NOMO-1 (cell line): ENCODE data around the gene BLOC1S4.
"Not testable (repeated sequence)": the region's sequence is repeated elsewhere in the genome, so short reads cannot be mapped to it uniquely, and the experiment has no call there.

Experiments
- DNase-seq, 2 experiments: peaks; one replicate each; lab custom pipeline; 2025; ENCODE audit not compliant: unreplicated experiment in 2 of 2; lab: John Stamatoyannopoulos, UW

BLOC1S4 gene

DNA sequence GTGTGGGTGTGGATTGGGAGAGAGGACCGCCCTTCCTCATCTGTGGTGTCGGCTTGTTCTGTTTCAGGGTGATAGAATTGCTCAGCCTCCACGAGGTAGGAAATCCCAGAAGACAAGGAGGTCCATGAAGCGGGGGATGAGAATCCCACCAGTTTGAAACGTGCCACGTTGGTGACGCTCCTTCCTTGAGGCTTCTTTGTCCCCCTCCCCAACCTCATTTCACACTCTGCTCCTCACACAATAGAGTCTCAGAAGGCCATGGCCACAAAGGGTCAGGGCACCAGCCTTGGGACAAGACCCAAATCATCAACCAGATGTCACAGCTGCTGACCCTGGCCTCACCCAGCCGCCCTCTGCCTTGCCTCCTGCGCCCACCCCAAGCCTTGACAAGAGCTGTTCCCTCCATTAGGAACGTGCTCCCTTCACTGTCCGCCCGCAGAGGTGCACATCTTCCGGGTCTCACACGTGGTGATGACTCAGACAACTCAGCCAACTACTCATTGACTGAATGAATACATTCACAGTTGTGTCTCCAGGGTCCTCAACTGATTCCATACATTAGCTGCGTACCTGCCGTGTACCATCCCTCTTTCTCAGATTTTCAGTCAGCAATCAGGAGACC lies 18.3 kb downstream of the BLOC1S4 start:
- no peak for DNase-seq

DNA sequence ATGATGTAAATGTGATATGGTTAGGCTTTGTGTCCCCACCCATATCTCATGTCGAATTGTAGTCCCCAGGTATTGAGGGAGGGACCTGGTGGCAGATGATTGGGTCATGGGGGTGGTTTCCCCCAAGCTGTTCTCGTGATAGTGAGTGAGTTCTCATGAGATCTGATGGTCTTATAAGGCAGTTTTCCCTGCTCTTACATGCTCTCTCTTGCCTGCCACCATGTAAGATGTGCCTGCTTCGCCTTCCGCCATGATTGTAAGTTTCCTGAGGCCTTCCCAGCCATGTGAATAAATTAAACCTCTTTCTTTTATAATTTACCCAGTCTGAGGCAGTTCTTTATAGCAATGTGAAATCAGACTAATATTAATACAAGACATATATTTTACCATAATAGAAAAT lies 23.9 kb downstream of the BLOC1S4 start:
- DNase-seq: no peak

DNA sequence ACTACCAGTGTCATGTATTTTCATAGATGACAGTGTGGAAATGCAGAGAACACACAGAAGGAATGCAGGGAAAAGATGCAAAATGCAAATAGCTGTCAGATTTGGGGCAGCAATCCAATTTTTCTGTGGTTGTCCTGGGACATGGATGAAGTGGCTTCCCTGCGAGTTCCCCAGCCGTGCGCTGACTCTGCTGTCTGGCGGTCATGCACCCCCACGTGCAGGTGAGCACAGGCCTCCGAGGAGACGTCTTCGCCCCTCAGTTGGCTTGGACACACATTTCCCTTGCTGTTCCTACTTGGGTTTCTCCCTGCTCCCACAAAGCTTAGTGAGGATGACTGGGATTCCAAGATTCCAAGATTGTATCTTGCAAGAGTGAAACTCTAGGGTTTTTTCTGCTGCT lies 24.4 kb downstream of the BLOC1S4 start:
- no peak for DNase-seq

DNA sequence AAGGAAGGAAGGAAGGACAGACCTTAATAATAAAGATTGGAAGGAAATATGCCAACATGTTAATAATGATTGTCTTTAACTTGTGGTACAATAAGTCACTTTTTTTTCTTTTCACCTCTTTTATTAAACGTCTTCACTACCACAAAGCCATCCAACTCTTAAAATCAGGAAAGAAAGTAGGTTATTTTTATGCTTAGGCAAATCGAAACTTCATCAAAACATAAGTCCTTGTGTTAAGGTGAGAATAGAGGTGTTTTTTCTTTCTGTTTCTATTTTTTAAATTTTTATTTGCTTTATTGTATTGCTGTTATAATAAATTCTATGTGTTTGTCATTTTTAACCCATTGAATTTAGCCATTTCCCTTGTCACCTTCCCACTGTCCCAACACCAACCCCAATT lies 26.5 kb downstream of the BLOC1S4 start:
- DNase-seq: no peak

DNA sequence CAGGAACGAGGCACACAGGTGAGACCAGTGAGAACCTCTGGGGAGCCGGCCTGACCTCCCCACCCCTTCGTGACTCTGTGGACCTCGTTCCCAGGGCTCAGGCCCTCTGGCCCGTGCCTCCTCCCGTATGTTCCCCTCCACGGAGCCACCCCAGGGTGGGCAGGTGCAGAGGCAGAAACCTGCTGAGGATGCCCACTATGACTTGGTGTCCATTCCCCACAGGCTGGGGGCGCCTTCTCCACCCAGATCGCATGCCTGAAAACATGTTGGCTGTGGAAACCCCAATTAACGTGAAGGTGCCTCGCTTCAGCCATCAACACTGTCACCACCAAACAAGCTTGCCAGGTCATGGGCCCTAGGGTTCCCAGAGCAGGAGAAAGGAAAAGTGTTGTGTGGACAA lies 27.0 kb downstream of the BLOC1S4 start:
- DNase-seq: no peak

DNA sequence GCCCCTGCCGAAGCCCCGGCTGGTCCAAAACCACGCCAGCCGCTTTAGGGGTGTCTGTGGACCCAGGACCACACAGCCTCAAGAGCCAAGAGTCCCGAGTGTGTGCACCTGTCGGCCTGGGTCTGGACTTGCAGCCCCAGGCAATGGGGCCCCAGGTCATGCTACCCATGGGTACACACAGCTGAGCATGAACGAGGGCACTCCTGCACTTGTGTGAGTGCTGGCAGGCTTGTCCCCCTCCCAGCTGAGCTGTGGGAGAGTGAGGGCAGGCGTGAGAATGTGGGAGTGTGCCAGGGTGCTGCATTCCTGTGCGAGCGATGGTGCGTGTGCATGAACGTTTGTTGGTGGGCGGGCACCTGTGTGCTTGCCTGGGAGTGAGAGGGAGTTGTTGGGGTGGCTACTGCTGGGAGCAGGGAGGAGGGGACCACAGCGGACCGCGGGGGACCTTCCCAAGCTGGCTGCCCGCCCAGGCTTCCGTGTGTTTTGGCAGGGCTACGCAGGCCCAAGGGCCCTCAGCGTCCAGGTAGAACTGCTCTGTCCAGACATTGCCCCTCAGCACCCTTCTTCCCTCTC lies 30.8 kb downstream of the BLOC1S4 start:
- DNase-seq: no peak

DNA sequence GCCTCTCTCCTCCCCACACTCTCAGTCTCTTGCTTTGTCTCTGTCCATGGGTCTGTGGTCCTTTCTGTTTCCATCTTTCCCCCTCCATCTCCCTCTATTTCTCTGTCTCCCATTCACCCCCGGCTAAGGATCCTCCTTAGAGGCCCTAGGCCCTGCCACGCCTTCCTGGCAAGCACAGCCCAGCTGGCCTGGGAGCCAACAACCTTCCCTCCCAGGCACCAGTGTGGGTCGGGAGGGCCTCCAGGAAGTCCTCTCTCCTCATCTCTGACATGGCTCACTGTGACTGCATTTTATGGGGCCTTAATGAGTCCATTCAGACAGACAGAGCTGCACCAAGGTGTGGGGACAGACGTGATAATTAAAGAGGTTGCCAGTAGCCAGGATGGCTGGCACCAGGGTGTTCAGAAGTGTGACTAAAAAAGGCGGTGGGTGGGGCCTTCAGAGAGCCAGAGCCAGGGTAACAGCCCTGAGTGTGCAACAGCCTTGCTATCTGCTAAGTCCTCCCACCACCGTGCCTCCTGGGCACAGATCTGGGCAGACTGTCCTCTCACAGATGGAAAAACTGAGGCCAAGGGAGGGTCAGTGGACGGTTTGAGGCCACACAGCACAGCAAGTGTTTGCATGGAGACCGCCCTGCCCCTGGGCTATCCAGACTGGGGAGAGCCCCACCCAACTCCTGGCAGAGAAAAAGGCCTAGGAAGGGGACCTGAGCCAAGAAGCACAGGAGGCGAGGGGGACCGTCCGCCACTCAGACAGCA lies 31.5 kb downstream of the BLOC1S4 start:
- DNase-seq: no peak

DNA sequence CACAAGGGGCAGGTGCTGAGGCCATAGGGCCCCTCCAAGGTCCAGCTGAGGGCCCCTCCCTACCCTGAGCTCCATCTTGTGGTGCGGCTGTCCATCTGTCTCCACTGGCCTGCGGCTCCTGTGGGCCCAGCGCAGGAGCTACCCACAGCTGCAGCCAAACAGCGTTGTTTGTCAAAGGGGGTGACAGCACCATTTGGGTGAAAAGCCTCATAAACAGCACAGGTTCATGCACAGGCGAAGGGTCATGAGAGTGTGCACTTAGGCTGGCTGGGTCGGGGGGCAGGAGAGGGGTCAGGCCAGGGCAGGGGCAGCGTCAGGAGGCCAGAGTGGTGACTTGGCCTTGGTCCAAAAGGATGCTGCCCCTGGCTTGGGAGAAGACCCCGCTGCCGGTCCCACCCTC lies 32.3 kb downstream of the BLOC1S4 start:
- DNase-seq: no peak

DNA sequence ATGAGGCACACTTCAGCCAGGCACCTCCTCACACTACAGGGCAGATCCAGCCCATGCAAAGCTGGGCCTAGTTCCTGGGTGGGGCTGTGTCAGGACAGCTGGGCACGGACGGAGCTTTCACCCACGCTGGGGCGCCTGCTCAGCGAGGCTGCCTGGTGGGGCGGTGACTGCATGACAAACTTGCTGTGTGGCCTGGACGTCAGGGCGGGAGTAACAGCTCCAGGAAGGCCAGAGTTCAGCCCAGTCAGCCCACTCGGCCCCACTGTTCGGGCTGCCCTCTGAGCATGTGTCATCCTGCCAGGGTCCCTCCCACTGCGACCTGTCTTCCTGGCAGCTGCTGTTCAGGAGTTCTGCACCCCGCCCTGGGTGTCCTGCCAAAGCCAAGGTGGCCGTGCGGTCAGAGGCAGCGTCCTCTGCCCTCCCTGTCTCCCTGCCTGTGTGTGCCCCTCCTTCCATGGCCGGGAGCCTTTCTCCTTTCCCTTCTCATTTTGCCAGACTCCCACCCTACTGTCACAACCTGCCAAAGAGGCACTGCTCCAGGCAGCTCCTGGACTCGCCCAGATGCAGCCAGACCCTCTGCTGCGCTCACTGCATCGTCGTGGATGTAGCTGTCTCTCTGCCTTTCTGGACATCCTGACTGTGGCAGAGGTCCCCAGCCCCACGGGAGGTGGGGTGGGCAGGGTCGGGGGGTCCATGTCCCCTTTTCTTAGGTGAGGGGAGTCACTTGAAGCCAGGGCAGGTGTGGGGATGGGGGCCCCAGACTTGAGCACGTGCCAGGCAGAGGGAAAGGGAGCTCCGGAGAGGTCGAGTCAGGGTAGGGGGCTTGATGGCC lies 33.6 kb downstream of the BLOC1S4 start:
- DNase-seq: no peak

DNA sequence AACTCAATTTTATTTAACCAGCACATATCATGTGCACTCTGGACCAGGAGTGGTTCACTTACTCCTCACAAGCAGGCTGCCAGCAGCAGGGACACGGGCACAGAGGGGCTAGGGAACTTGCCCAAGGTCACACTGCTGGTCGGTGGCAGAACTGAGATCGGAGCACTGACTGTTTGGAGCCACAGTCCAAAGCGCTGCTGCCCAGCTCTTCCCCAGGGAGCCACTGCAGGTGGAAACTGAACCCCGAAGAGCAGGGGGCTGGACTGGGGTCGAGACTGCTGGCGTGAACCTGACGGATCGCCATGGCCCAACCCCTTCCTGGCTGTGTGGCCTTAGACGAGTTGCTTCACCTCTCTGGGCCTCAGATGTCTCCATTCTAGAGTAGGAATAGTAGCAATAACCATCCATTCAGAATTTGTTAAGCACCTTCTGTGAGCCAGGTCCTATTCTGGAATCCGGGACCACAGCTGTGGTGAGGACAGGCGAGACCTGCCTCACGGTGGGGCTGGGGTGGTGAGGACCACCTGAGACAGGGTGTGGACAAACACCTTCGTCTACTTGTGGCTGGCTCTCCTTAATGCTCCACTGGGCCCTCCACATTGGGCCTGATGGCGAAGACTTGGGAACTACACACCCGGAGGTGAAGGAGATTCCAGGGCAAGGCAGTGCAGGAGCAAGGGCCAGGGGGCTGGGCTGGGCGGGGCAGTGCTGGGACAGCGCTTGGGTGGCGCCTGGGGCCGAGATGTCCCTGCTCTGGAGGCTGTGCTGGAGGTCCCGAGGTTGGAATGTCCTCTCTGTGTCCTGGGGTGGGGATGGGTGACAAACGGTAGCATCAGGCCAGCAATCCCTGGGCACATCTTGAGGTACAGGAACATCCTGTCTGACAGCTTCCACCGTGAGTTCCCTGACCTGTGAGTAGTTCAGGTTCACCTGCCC lies 34.6 kb downstream of the BLOC1S4 start:
- no peak for DNase-seq

DNA sequence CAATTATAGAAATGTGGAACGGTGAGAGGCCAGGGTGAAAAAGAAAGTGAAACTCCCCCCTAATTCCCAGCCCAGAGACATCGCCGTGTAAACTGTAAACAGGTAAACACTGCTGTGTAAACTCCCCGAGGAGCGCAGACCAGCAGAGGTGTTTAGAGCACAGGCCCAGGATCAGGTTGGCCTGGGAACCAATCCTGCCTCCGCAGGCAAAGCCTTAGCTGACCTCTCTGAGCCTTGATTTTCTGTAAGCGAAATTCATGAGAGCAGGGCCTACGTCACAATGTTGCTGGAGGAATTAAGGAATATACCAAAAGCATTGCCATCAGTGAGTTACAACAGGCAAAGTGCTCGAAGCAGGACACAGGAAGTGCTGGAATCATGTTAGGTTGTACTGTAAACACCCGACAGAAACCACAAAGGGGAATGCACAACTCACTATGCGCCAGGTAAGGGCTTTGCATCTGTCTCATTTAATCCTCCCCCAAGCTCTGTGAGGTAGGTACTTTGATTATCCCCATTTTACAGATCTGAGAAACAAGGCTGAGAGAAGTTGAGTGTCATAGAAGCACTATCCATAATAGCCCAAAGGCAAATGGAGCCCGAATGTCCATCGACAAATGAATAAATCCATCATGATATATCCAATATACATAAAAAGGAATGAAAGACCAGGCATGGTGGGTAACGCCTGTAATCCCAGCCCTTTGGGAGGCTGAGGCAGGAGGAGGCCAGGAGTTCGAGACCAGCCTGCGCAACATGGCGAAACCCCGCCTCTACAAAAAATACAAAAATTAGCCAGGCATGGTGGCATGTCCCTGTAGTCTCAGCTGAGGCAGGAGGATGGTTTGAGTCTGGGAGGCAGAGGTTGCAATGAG lies 35.9 kb downstream of the BLOC1S4 start:
- DNase-seq: no peak

DNA sequence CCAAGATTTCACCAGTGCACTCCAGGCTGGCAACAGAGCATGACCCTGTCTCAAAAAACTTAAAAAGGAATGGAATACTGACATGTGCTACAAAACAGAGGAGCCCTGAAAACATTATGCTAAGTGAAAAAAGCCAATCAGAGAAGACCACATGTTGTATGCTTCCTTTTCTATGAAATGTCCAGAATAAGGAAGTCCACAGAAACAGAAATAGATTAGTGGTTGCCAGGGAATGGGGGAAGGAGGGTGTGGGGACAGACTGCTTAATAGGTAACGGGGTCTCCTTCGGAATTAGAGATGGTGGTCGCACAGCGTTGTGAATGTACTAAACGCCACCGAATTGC lies 36.5 kb downstream of the BLOC1S4 start:
- DNase-seq: peak; percentile 64 to 85

DNA sequence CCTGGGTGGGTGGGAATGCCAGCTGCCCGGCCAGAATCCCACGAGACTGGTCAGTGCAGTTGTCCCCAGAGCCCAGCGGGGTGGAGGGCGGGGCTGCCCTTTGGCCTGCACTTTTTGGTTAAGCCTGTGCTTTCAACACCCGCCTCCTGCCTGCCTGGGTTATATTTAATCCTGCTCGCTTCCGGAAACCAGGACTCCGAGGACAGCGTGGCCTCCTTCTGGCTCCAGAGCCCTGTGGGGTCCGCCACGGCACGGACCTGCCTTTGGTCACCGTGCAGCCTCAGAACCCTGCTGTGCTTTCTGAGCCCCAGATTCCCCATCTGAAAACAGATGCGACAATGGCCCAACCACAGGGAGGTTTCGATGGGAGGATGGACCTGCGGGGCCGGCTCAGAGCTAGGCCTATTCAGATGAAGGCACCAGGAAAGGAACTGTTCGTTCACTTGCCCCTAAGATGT lies 37.2 kb downstream of the BLOC1S4 start:
- peak; percentile 59 to 72 for DNase-seq

DNA sequence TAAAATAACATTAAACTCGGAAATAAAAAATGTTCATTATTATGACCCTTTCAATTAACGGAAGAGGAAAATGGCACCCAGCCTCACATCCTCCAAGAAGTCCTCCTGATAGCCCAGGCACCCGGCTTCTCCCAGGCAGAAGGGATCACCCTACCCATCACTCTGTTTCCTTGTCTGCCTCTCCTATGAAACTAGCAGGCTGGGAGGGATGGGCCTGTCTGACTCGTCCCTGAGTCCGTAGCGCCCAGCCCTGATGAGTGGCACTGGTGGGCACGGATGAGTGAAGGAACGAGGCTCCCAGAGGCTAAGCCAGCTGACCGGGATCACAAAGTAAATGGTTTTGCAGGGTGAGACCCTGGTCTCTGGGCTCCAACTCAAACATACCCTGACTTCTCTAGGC lies 37.9 kb downstream of the BLOC1S4 start:
- DNase-seq: no peak

DNA sequence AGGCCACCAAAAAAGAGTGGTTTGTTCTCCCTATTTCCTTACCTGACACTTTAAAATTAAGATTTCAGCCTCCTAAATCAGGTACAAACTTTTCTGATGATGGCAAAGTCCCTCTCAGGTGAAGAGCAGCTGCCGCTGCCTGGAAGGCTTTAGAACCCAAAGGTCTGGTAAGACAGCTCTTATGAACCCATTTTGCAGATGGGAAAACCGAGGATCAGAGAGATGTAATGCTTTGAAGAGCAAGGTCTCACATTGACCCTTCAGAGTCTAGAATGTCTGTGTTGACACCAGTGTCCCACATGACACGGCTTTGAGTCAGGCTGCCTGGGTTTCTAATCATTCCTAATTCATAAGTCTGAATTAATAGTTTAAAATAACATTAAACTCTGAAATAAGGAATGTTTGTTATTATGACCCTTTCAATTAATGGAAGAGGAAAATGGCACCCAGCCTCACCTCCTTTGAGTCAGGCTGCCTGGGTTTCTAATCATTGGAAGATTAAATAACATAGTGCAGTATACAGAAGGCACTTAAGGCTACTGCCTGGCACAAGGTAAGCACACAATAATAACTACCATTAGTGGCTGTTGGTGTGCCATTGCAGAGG lies 38.6 kb downstream of the BLOC1S4 start:
- DNase-seq: no peak

DNA sequence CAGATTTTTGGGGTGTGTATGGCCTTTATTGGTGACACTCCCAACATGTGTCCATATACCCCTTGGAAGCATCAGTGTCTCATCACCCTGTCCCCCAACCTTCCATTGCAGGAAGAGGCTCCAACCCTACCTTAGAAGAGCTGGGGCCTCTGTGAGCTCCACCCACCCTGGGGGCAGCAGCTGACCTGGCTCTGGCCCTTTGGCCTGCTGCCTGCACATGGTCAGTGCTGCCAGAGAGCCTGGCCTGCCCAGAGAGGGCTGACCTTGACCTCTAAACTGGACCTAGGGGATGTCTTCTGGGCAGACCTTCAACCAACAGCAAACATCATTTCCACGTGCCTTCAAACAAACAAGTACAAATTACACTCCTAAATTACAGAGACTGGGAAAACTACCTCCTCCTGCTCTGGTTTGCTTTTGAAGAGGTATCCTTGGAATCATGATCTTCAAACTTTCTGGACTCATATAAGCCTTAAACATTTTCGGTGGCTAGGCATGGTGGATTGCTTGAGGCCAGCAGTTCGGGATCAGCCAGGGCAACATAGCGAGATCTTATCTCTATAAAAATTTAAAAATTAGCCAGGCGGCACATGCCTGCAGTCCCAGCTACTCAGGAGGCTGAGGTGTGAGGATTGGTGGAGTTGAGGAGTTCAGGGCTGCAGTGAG lies 39.2 kb downstream of the BLOC1S4 start:
- no peak for DNase-seq

DNA sequence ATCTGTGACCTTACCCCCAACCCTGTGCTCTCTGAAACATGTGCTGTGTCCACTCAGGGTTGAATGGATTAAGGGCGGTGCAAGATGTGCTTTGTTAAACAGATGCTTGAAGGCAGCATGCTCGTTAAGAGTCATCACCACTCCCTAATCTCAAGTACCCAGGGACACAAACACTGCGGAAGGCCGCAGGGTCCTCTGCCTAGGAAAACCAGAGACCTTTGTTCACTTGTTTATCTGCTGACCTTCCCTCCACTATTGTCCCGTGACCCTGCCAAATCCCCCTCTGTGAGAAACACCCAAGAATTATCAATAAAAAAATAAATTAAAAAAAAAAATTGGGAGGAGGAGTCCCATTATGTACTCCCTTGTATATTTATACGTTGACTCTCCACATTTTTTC lies 40.4 kb downstream of the BLOC1S4 start:
- not testable (repeated sequence) for DNase-seq

DNA sequence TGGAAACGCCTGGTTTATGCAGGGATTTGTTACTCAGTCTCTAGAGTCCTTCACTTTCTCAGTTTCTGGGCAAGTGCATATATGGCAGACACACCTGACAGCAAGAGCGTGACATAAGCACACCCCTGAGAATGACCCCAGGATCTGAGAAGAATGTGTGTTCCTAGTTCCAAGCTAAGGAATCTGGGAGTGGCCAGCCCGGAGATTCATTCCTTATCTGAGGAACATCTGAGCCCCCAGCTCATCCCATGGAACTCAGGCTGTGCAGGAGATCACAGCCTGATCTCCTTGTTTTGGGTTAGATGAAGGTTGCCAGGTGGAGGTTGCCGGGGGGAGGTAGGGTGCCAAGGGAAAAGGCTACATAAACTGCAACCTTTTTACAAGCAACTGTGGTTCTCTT lies 42.8 kb downstream of the BLOC1S4 start:
- no peak for DNase-seq
